GM10248 (cell line): ENCODE measurements around the gene CIAO3.

Experiments used
- CTCF ChIA-PET: fragments of 300-600 bp; sonication (Branson Sonifier 250); formaldehyde crosslinking; extraction: SDS; loops from one replicate; lab custom pipeline; 2021; ENCODE audit warnings: antibody characterized with exemption; lab: Yijun Ruan, JAX
- POLR2A ChIA-PET: fragments of 350-650 bp; sonication (Branson Sonifier 250); formaldehyde crosslinking; extraction: SDS; loops from one replicate; lab custom pipeline; 2020; ENCODE audit warnings: antibody characterized with exemption; lab: Yijun Ruan, JAX
- DNase-seq: peaks from one replicate; pipeline ENCODE4 v3.0.0; 2012; ENCODE audit errors: extremely low spot score
- CTCF ChIP-seq: IDR thresholded peaks from 2 replicates; pipeline ENCODE4 v1.5.1; 2012; ENCODE audit warnings: mild to moderate bottlenecking, low read depth; ENCODE audit errors: extremely low read depth, missing control alignments, control extremely low read depth

Gene CIAO3

GRCh38 chr16:700684-701584 is 39.9 kb downstream of the CIAO3 start:
- ChIA-PET POLR2A (no interaction called here), CTCF (interaction anchor here (2.7 to 3.8 kb wide), 2 partner anchors 11 to 84 kb away, joined by 7 to 13 read pairs; no protein-coding TSS in a partner anchor)
- peak; percentile 54 for DNase-seq
- TF ChIP-seq CTCF = no peak

- ChIA-PET POLR2A (no interaction called here), CTCF (interaction anchor here (0.9 kb wide), 1 partner anchor 86 kb away, joined by 4 read pairs; no protein-coding TSS in a partner anchor)
- no peak for TF ChIP-seq CTCF
- no peak for DNase-seq
Observed at GRCh38 chr16:698911-699671, 41.7 kb downstream of the CIAO3 start.

- CTCF ChIA-PET = interaction anchor here (1.0 to 1.6 kb wide), 5 partner anchors 11 to 89 kb away, joined by 3 to 8 read pairs (median 4); partner anchors contain the start of genes JMJD8 and METRN
- TF ChIP-seq CTCF = no peak
- DNase-seq = peak; percentile 83
- POLR2A ChIA-PET = interaction anchor here (0.5 kb wide), 1 partner anchor 113 kb away, joined by 4 read pairs; no protein-coding TSS in a partner anchor
Observed at GRCh38 chr16:695355-696089, 45.3 kb downstream of the CIAO3 start.

GRCh38 chr16:694863-695354 is 45.9 kb downstream of the CIAO3 start:
- DNase-seq = no peak
- CTCF ChIA-PET = interaction anchor here (1.2 to 1.6 kb wide), 4 partner anchors 17 to 90 kb away, joined by 3 to 8 read pairs (median 4); partner anchors contain the start of gene METRN
- POLR2A ChIA-PET = no interaction called here
- no peak for TF ChIP-seq CTCF

GRCh38 chr16:694187-694862 is 46.5 kb downstream of the CIAO3 start:
- CTCF ChIA-PET = interaction anchor here (1.6 to 1.9 kb wide), 2 partner anchors 18 to 20 kb away, joined by 4 read pairs; partner anchors contain the start of gene METRN
- POLR2A ChIA-PET = no interaction called here
- TF ChIP-seq CTCF = no peak
- DNase-seq = no peak
